ENCODE measurements around the gene POLR3E.

POLR3E gene

GRCh38 chr16:22322021-22322471 lies 24.8 kb downstream of the POLR3E start:
- no peak for DNase-seq (ENCODE audit: low read depth)
- no peak for TF ChIP-seq CTCF (IDR thresholded peaks at IDR 0.05; ENCODE audit: insufficient read depth, low read depth, low read length, missing control alignments)
- H3K4me3 ChIP-seq (ENCODE audit: low read length): no peak overlapping the region

DNA sequence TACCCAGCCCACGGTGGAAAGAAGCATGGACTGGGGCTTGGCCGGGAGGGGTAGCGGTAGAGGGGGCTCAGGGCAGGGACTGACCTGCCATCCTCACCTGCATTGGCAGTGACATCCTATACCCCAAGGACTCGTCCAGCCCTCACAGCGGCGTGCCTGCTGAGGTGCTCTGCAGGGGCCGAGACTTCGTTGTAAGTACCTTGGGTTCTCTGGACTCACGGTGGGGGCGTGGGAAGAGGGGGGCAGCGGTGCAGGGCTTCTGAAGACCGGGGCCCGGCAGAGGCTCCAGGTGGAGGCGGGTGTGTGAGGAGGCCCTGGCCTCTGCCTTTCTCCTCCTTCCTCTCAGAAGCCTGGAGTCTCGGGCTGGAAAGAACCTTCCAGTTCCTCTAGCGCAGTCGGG lies 25.5 kb downstream of the POLR3E start:
- H3K4me3 ChIP-seq (ENCODE audit: low read length): no peak overlapping the region
- no peak for DNase-seq (ENCODE audit: low read depth)
- no peak for TF ChIP-seq CTCF (IDR thresholded peaks at IDR 0.05; ENCODE audit: insufficient read depth, low read depth, low read length, missing control alignments)

DNA sequence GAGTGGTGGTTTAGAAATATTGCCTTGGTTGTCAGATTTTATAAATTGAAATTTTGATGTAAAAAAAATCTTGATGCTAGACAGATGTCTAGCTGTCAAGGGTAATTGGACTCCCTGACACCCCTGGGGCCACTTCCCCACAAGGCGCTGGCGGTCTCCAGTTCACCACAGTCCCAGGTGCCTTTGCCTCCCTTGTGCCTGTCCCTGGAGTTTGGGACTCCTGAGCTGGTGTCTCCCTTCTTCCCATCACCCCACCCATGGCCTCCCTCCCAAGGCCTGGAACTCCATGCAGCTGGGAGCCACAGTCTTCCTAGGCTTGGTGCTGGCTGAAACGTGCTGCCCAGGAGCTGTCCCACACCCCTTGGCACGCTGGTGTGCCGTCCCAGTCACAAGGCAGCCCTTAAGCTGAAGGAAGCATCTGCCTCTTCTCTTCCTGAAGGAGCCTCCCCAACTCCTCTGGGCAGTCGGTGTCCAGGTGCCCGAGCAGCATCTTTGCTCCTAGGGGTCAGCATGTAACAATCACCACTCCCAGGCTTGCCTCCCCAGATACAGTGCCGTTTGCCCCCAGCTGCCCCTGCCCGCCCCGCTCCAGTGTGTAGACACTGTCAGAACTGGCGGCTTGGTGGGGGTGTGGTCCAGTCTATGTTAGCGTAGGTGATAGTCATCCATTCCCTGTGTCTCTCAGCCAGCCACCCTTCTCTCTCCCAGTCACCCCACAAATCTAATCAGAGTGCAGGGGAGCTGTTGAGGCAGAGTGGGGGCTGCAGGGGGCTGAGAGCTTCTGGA lies 26.2 kb downstream of the POLR3E start:
- no peak for TF ChIP-seq CTCF (IDR thresholded peaks at IDR 0.05; ENCODE audit: insufficient read depth, low read depth, low read length, missing control alignments)
- no peak for DNase-seq (ENCODE audit: low read depth)
- H3K4me3 ChIP-seq (ENCODE audit: low read length): no peak overlapping the region

DNA sequence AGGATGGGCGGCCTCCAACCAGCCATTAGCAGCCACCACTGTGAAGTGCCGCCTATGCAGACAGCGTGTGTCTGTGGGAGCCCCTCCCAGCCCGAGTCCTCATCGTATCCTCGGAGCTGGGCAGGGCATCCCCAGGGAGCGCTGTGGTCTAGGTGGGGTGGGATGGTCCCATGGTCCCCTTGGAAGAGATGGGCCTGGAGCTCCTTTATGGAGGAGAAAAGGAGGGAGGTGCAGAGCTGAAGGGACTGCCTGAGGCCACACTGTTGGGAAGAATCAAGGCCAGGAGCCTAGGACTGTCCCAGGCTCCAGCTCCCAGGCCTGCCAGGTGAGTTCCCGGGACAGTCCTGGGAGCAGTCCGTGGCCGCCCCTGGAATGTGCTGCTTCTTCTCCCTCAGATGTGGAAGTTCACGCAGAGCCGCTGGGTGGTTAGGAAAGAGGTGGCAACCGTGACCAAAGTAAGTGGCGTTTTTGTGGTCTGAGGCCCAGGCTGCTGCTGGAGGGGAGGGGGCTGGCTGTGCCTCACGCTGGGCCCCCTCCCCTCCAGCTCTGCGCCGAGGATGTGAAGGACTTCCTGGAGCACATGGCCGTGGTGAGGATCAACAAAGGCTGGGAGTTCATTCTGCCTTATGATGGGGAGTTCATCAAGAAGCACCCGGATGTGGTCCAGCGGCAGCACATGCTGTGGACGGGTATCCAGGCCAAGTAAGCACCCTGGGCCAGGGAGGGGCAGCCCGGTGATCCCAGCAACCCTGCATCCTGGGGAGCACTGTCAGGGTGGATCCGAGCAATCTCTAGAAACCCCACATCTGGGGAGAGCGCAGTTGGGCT lies 27.0 kb downstream of the POLR3E start:
- no peak for DNase-seq (ENCODE audit: low read depth)
- no peak overlapping the region for H3K4me3 ChIP-seq (ENCODE audit: low read length)
- TF ChIP-seq CTCF (IDR thresholded peaks at IDR 0.05; ENCODE audit: insufficient read depth, low read depth, low read length, missing control alignments): no peak

- DNase-seq (ENCODE audit: low read depth): no peak
- H3K4me3 ChIP-seq (ENCODE audit: low read length): no peak overlapping the region
- no peak for TF ChIP-seq CTCF (IDR thresholded peaks at IDR 0.05; ENCODE audit: insufficient read depth, low read depth, low read length, missing control alignments)
These were observed 27.8 kb downstream of the POLR3E start for GRCh38 chr16:22324787-22325597.

DNA sequence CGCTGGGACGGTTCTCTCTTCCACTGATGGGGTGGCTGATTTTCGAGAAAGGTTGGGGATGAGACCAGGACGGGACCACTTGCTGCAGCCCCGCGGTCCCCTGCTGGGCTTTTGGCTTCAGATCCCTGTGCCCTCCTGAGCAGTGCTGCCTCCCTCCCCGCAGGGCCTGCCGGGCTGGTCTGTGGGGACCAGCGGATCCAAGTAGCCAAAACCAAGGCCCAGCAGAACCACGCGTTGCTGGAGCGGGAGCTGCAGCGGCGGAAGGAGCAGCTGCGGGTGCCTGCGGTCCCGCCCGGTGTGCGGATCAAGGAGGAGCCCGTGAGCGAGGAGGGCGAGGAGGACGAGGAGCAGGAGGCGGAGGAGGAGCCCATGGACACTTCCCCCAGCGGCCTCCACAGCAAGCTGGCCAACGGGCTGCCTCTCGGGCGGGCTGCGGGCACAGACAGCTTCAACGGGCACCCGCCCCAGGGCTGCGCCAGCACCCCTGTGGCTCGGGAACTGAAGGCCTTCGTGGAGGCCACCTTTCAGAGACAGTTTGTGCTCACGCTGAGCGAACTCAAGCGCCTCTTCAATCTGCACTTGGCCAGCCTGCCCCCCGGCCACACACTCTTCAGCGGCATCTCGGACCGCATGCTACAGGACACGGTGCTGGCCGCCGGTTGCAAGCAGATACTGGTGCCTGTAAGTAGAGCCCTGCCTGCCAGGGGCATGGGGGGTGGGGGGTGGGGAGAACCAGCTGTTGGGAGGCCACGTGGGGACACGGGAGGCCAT lies 28.6 kb downstream of the POLR3E start:
- no peak for DNase-seq (ENCODE audit: low read depth)
- H3K4me3 ChIP-seq (ENCODE audit: low read length): no peak overlapping the region

More for the DNA sequence above, 28.6 kb downstream of the POLR3E start:
- no peak for TF ChIP-seq CTCF (IDR thresholded peaks at IDR 0.05; ENCODE audit: insufficient read depth, low read depth, low read length, missing control alignments)
